Measurements from ENCODE around the gene MSMP. TPM values are rescaled to one million over a fixed set of nuclear protein-coding genes. Genes with fewer than 3 reads are reported as not detected.

MSMP gene
- total and polyA plus RNA-seq, 9 of the 15 experiments (the other 6 are each of a cell fraction or from before 2014, with no cell fraction given) = 0.60 TPM; not detected in 8

GRCh38 chr9:35793461-35793860, 39.4 kb upstream of the MSMP start:
- H3K9me3 ChIP-seq (replicated peaks; ENCODE audit: control insufficient read depth, insufficient read depth, low read depth, low read length) = no peaks in the 10 kb centered on the region
- no peaks in the 10 kb centered on the region for H3K27me3 ChIP-seq (ENCODE audit: control insufficient read depth in 2 of 2, insufficient read depth in 2 of 2, low read length in 2 of 2)
- peaks cover 9 to 18% of the 10 kb centered on the region in 2 experiments; a peak in 4 of 5 replicates for H3K4me1 ChIP-seq (replicated peaks in 1 of 2; ENCODE audit: control insufficient read depth in 2 of 2, insufficient read depth in 2 of 2, low read length in 2 of 2)
- ChIA-PET CTCF (ENCODE audit: low intra/inter-chr PET ratio) (no interaction called here), POLR2A (interaction anchor here (0.6 to 0.7 kb wide), 2 partner anchors 8 to 682 kb away, joined by 3 read pairs; no protein-coding TSS in a partner anchor)
- in situ Hi-C loops (cut with MboI) = loop anchor here (10.0 kb wide), 1 partner anchor 91 kb away; no protein-coding TSS in a partner anchor
- no peak for DNase-seq (ENCODE audit: extremely low read depth in 1 of 4, low spot score in 3 of 4)
- no peak for TF ChIP-seq CHD1 (IDR thresholded peaks at IDR 0.05; ENCODE audit: low read length)
- no peak for TF ChIP-seq NELFE (IDR thresholded peaks at IDR 0.05; ENCODE audit: insufficient read depth, insufficient read length)
- TF ChIP-seq GTF2A2 (tag; IDR thresholded peaks at IDR 0.05) = no peak
- TF ChIP-seq CAMTA2 (CRISPR knock-in tag; conservative IDR thresholded peaks at IDR 0.05) = no peak
- no peak for TF ChIP-seq ZC3H11A (IDR thresholded peaks at IDR 0.05; ENCODE audit: low read depth, low read length)
- no peak for TF ChIP-seq ETV5 (CRISPR knock-in tag; IDR thresholded peaks at IDR 0.05; ENCODE audit: low read depth)
- no peak for TF ChIP-seq KDM1A (IDR thresholded peaks at IDR 0.05)
- TF ChIP-seq HNRNPL (IDR thresholded peaks at IDR 0.05; ENCODE audit: low read depth, low read length) = no peak
- no peak for TF ChIP-seq UBTF (IDR thresholded peaks at IDR 0.05; ENCODE audit: borderline replicate concordance in 1 of 2, low read depth in 2 of 2, low read length in 2 of 2)
- no peak for TF ChIP-seq MBD1 (CRISPR knock-in tag; IDR thresholded peaks at IDR 0.05)
- no peak for TF ChIP-seq EZH2 (IDR thresholded peaks at IDR 0.05; ENCODE audit: borderline replicate concordance, low read depth, low read length)
- TF ChIP-seq ZNF3 (CRISPR knock-in tag; IDR thresholded peaks at IDR 0.05) = no peak
- no peak for TF ChIP-seq ARID3B (CRISPR knock-in tag; IDR thresholded peaks at IDR 0.05; ENCODE audit: borderline replicate concordance)
- 55% methylated on average over 2 of the region's 2 CpGs for WGBS (ENCODE audit: insufficient coverage, low coverage, missing lambda C conversion rate)
- no TSS peak for BruUV-seq (replicated peaks)
- no peak for ATAC-seq
- no peak overlapping the region for H3K4me3 ChIP-seq
- no peaks in the 10 kb centered on the region for H3K9me1 ChIP-seq (ENCODE audit: control insufficient read depth, insufficient read depth, low read length)
- no peak overlapping the region for H3K9ac ChIP-seq (ENCODE audit: insufficient read depth in 1 of 2, low read depth in 2 of 2, low read length in 2 of 2)
- H3K4me2 ChIP-seq (ENCODE audit: insufficient read depth, low read length) = no peak overlapping the region
- H4K20me1 ChIP-seq (replicated peaks; ENCODE audit: control insufficient read depth, insufficient read depth, low read length) = no peaks in the 10 kb centered on the region
- FAIRE-seq = no peak
- H2AFZ ChIP-seq (ENCODE audit: low read depth, low read length) = no peak overlapping the region
- no peak overlapping the region for H3K27ac ChIP-seq (ENCODE audit: extremely low read depth, low read depth, low read length)
- H3K36me3 ChIP-seq (ENCODE audit: control insufficient read depth, insufficient read depth, low read length) = peaks cover 6% of the 10 kb centered on the region; the same call in 2 of the 3 replicates
- intact Hi-C loops (cut with micrococcal nuclease) = no loop called here
- no peaks in the 10 kb centered on the region for H3K79me2 ChIP-seq (ENCODE audit: control insufficient read depth, insufficient read depth, low read length)

Data from K562 (cell line).